ENCODE data around the gene PPM1G. TPM values are rescaled to one million over a fixed set of nuclear protein-coding genes. Genes with fewer than 3 reads are reported as not detected.
"Not testable (repeated sequence)": the region's sequence is repeated elsewhere in the genome, so short reads cannot be mapped to it uniquely, and the experiment has no call there.

The PPM1G gene
- total RNA-seq, 1 donor from 2014 or later = 51.8 TPM

GRCh38 chr2:27354597-27354927 lies 54.8 kb downstream of the PPM1G start:
- DNase-seq (no peak), ATAC-seq (no peak)
- Histone ChIP-seq H3K4me1 (peaks cover 32% of the 10 kb centered on the region), H3K4me3 (no peak overlapping the region), H3K9me3 (no peaks in the 10 kb centered on the region), H3K27me3 (no peaks in the 10 kb centered on the region), H3K27ac (no peak overlapping the region), H3K36me3 (no peaks in the 10 kb centered on the region)
- no peak for TF ChIP-seq CTCF (IDR thresholded peaks at IDR 0.05)
- intact Hi-C loops (cut with DNase I) = no loop called here

DNA sequence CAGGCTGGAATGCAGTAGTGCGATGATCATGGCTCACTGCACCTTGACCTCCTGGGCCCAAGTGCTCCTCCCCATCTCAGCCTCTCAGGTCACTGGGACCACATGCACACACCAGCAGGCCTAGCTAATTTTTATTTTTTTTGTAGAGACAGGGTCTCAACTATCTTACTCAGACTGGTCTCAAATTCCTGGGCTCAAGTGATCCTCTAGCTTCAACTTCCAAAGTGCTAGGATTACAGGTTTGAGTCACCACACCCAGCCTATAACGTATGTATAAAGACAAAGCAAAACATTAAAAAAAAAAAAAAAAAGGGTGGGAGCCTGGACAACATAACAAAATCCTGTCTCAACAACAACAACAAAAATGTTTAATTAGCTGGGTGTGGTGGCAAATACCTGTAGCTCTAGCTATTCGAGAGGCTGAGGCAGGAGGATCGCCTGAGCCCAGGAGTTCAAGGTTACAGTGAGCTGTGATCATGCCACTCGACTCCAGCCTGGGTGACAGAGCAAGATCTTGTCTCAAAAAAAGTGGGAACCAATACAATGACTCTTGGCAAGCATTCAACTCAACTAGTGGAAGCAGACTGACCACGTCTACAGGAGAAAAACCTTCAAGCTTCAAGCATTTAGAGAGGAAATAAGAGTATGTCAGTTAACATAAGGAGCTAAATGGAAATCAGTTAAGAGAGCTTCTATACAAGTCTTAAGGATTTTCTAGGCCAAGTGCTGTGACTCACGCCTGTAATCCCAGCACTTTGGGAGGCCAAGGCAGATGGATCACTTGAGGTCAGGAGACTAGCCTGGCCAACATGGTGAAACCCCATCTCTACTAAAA lies 55.4 kb downstream of the PPM1G start:
- TF ChIP-seq CTCF (IDR thresholded peaks at IDR 0.05) = no peak
- H3K27me3 ChIP-seq = no peaks in the 10 kb centered on the region
- no peak overlapping the region for H3K27ac ChIP-seq
- ATAC-seq = no peak
- H3K4me3 ChIP-seq = no peak overlapping the region
- H3K9me3 ChIP-seq = no peaks in the 10 kb centered on the region
- DNase-seq = no peak
- intact Hi-C loops (cut with DNase I) = no loop called here
- peaks cover 32% of the 10 kb centered on the region for H3K4me1 ChIP-seq
- no peaks in the 10 kb centered on the region for H3K36me3 ChIP-seq

DNA sequence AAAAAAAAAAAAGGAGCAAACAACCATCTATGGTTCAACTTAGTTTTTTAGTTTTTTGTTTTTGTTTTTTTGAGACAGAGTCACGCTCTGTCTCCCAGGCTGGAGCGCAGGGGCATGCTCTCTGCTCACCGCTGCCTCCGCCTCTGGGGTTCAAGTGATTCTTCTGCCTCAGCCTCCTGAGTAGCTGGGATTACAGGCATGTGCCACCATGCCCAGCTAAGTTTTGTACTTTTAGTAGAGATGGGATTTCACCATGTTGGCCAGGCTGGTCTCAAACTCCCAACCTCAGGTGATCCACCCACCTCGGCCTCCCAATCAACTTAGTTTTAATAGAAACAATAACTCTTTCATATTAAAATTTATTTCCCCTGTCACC lies 56.0 kb downstream of the PPM1G start:
- H3K27ac ChIP-seq; H3K4me3 ChIP-seq; intact Hi-C loops (cut with DNase I); DNase-seq; ATAC-seq; H3K36me3 ChIP-seq; H3K27me3 ChIP-seq; H3K9me3 ChIP-seq: not testable (repeated sequence)
- peaks cover 31% of the 10 kb centered on the region for H3K4me1 ChIP-seq

DNA sequence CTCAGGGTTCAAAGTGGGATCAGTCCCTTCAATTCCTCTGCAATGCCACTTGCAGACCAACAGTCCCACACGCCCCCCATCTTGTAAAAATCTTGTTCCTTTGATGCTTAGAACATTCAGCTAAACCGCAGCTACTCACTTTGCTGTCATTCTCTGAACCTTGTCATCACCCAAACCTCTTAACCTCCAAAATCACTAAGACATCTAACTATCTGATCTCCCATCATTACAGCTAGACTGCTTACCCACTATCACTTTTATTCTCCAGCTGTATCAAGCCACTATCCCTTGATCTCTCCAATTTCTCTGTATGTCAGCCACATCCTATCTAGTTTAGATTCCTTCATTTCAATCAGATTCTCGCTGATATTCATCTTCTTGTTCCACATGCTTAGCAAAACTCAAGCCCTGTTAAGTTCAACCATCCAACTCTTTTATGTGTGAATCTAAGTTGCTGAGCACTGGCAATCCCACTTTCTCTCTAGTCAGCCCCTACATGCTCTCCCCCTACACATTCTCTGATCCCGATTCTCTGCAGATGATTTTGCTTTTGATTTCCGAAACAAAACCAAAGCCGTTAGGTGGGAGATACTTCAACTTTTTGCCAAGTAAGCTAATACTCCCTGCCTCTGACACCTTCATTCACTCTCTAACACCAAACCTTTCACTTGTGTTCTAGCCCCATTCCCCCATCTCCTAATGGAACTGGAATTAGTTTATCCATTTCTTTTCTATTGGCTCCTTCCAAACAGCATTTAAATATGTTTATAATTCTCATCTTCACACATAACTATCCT lies 57.4 kb downstream of the PPM1G start:
- TF ChIP-seq CTCF (IDR thresholded peaks at IDR 0.05) = no peak
- H3K9me3 ChIP-seq = no peaks in the 10 kb centered on the region
- H3K4me1 ChIP-seq = peaks cover 23% of the 10 kb centered on the region
- H3K36me3 ChIP-seq = peaks cover 5% of the 10 kb centered on the region
- no peak overlapping the region for H3K27ac ChIP-seq
- intact Hi-C loops (cut with DNase I) = no loop called here
- ATAC-seq = no peak
- no peak for DNase-seq
- no peak overlapping the region for H3K4me3 ChIP-seq
- H3K27me3 ChIP-seq = no peaks in the 10 kb centered on the region

GRCh38 chr2:27350106-27350693 lies 59.2 kb downstream of the PPM1G start:
- DNase-seq (no peak), ATAC-seq (no peak)
- H3K9me3 ChIP-seq = no peaks in the 10 kb centered on the region
- H3K4me1 ChIP-seq = peaks cover 16% of the 10 kb centered on the region
- TF ChIP-seq CTCF (IDR thresholded peaks at IDR 0.05) = no peak
- intact Hi-C loops (cut with DNase I) = no loop called here
- H3K27me3 ChIP-seq = no peaks in the 10 kb centered on the region
- no peak overlapping the region for H3K4me3 ChIP-seq
- peaks cover 5% of the 10 kb centered on the region for H3K36me3 ChIP-seq
- no peak overlapping the region for H3K27ac ChIP-seq

GRCh38 chr2:27347641-27348040 lies 61.8 kb downstream of the PPM1G start:
- no peak for DNase-seq
- ATAC-seq = no peak
- TF ChIP-seq CTCF (IDR thresholded peaks at IDR 0.05) = no peak
- intact Hi-C loops (cut with DNase I) = no loop called here
- no peaks in the 10 kb centered on the region for H3K4me1 ChIP-seq
- H3K27me3 ChIP-seq = no peaks in the 10 kb centered on the region
- peaks cover 15% of the 10 kb centered on the region for H3K36me3 ChIP-seq
- no peak overlapping the region for H3K4me3 ChIP-seq
- H3K9me3 ChIP-seq = no peaks in the 10 kb centered on the region
- no peak overlapping the region for H3K27ac ChIP-seq
